Body of pancreas (tissue), 4 donors: ENCODE results near the gene STRIP1. TPM values are rescaled to one million over a fixed set of nuclear protein-coding genes. Genes with fewer than 3 reads are reported as not detected.

Experiments
- ATAC-seq: fragments of 150-250 bp; one replicate; pipeline ENCODE4 v1.9.1; 2016
- DNase-seq, 4 donors: peaks; one replicate each; pipeline ENCODE4 v3.0.0-alpha.2; 2019
- H3K27ac ChIP-seq, 4 donors: fragments of 200-600 bp; sonication (generic); 1 replicate in 3 of 4; 2 replicates in 1 of 4; pipeline versions ENCODE4 v1.5.1 to v1.6.1; 2016 to 2019; ENCODE audit warnings: mild to moderate bottlenecking in 1 of 4, mixed read lengths in 1 of 4, moderate library complexity in 1 of 4
- H3K27me3 ChIP-seq, 2 donors: fragments of 200-600 bp; sonication (generic); one replicate each; pipeline ENCODE4 v1.6.0; 2016; ENCODE audit warnings: mild to moderate bottlenecking in 1 of 2
- H3K36me3 ChIP-seq, 2 donors: fragments of 200-600 bp; sonication (generic); replicated peaks in 1 of 2; 2 replicates each; pipeline ENCODE4 v1.5.1; 2016; ENCODE audit warnings: low read depth in 2 of 2; ENCODE audit not compliant: insufficient read depth in 1 of 2
- H3K4me1 ChIP-seq: fragments of 200-600 bp; sonication (generic); one replicate; pipeline ENCODE4 v1.6.0; 2016
- H3K4me3 ChIP-seq, 2 donors: fragments of 200-600 bp; sonication (generic); 1 replicate in 1 of 2; 2 replicates in 1 of 2; pipeline ENCODE4 v1.5.1; 2016 to 2019
- H3K9me3 ChIP-seq, 3 donors: fragments of 200-600 bp; sonication (generic); 1 replicate in 2 of 3; 2 replicates in 1 of 3; pipeline ENCODE4 v1.5.1; 2016
- POLR2A ChIP-seq, 3 donors: fragments of 450-650 bp; IDR thresholded peaks; one replicate each; pipeline ENCODE4 v1.6.1; 2016; ENCODE audit warnings: antibody characterized with exemption in 3 of 3, mild to moderate bottlenecking in 2 of 3
- WGBS, 2 donors: methylation state at CpG; one replicate each; pipeline ENCODE4 v1.1.5; 2017; 5-methylcytosine and 5-hydroxymethylcytosine counted together
- intact Hi-C: fragments of 100-400 bp; cut with DNase I; formaldehyde crosslinking; loops from one replicate; pipeline ENCODE4 v1.15.1; 2023
- total RNA-seq, 2 donors: library from RNA; depleted of rRNA; stranded (reverse); fragments of >200 nt; gene quantifications; one replicate each; pipeline ENCODE4 v1.1.0, GENCODE V29; 2016
- TF ChIP-seq, protein P1 (sequence below), 7 experiments: fragments of 450-650 bp in 4 of 7; fragments of 200-600 bp in 3 of 7; sonication (generic) in 3 of 7; IDR thresholded peaks; one replicate each; pipeline ENCODE4 v1.5.1; 2016 to 2019; ENCODE audit warnings: antibody characterized with exemption in 7 of 7

The STRIP1 gene
- total RNA-seq, 2 donors from 2014 or later, result 22.7 to 24.1 TPM

GRCh38 chr1:110091791-110092190 is 57.4 kb downstream of the STRIP1 start:
- Histone ChIP-seq H3K4me1 (no peaks in the 10 kb centered on the region), H3K9me3 (no peaks in the 10 kb centered on the region), H3K27me3 (no peaks in the 10 kb centered on the region), H3K4me3 (no peak overlapping the region), H3K27ac (no peak overlapping the region), H3K36me3 (no peaks in the 10 kb centered on the region)
- DNase-seq, result no peak
- intact Hi-C loops, result no loop called here
- no peak for TF ChIP-seq POLR2A (IDR thresholded peaks at IDR 0.05)
- TF ChIP-seq, protein P1, sequence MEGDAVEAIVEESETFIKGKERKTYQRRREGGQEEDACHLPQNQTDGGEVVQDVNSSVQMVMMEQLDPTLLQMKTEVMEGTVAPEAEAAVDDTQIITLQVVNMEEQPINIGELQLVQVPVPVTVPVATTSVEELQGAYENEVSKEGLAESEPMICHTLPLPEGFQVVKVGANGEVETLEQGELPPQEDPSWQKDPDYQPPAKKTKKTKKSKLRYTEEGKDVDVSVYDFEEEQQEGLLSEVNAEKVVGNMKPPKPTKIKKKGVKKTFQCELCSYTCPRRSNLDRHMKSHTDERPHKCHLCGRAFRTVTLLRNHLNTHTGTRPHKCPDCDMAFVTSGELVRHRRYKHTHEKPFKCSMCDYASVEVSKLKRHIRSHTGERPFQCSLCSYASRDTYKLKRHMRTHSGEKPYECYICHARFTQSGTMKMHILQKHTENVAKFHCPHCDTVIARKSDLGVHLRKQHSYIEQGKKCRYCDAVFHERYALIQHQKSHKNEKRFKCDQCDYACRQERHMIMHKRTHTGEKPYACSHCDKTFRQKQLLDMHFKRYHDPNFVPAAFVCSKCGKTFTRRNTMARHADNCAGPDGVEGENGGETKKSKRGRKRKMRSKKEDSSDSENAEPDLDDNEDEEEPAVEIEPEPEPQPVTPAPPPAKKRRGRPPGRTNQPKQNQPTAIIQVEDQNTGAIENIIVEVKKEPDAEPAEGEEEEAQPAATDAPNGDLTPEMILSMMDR (IDR thresholded peaks at IDR 0.05), result no peak
- WGBS, 2 donors, result 65 to 79% methylated on average over 3 of the region's 3 CpGs
- ATAC-seq, result no peak

DNA sequence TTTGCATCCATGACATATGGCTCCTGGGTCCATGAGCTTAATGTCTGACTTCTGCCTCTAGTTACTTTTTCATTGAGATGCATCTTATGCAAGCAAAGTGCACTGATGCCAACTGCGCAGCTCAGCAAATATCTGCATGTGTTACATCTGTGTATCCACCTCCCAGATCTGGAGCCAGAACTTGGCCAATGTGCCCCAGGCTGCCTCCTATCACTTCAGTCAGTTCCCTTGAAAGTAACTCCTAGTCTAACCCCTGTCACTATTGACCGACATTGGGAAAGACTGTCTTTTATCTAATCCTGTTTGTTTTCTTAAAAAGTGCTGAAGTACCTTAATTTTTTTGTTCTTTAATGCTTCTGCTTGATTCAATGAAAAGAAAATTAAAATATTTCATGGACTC is 58.6 kb downstream of the STRIP1 start:
- intact Hi-C loops, result no loop called here
- H3K36me3 ChIP-seq, result no peaks in the 10 kb centered on the region
- DNase-seq, result no peak
- no peak overlapping the region for H3K27ac ChIP-seq
- H3K27me3 ChIP-seq, result no peaks in the 10 kb centered on the region
- no peak for ATAC-seq
- no peaks in the 10 kb centered on the region for H3K9me3 ChIP-seq
- no peak for TF ChIP-seq POLR2A (IDR thresholded peaks at IDR 0.05)
- TF ChIP-seq, protein P1 (IDR thresholded peaks at IDR 0.05), result no peak
- H3K4me1 ChIP-seq, result no peaks in the 10 kb centered on the region
- no peak overlapping the region for H3K4me3 ChIP-seq
- WGBS, 2 donors, result 60 to 74% methylated on average over 2 of the region's 2 CpGs

GRCh38 chr1:110094931-110095654 is 60.7 kb downstream of the STRIP1 start:
- 44 to 50% methylated on average over 2 to 6 of the region's 7 CpGs for WGBS, 2 donors
- Histone ChIP-seq H3K4me3 (no peak overlapping the region), H3K36me3 (no peaks in the 10 kb centered on the region), H3K9me3 (no peaks in the 10 kb centered on the region), H3K27ac (no peak overlapping the region), H3K4me1 (no peaks in the 10 kb centered on the region), H3K27me3 (no peaks in the 10 kb centered on the region)
- TF ChIP-seq POLR2A (IDR thresholded peaks at IDR 0.05), result no peak
- TF ChIP-seq, protein P1 (IDR thresholded peaks at IDR 0.05), result no peak
- DNase-seq, result no peak
- intact Hi-C loops, result no loop called here
- ATAC-seq, result no peak

GRCh38 chr1:110097507-110098221 is 63.2 kb downstream of the STRIP1 start:
- intact Hi-C loops, result no loop called here
- TF ChIP-seq, protein P1 (IDR thresholded peaks at IDR 0.05), result no peak
- no peak for TF ChIP-seq POLR2A (IDR thresholded peaks at IDR 0.05)
- no peaks in the 10 kb centered on the region for H3K36me3 ChIP-seq
- no peak overlapping the region for H3K4me3 ChIP-seq
- H3K27ac ChIP-seq, result no peak overlapping the region
- no peaks in the 10 kb centered on the region for H3K27me3 ChIP-seq
- no peaks in the 10 kb centered on the region for H3K9me3 ChIP-seq
- 62 to 84% methylated on average over 7 to 11 of the region's 11 CpGs for WGBS, 2 donors
- ATAC-seq, result no peak
- no peak for DNase-seq
- no peaks in the 10 kb centered on the region for H3K4me1 ChIP-seq
